Fibroblast of lung (primary cell): ENCODE measurements around the gene OR52R1.

ENCODE experiments used
- EZH2 ChIP-seq: IDR thresholded peaks from 2 replicates; pipeline ENCODE4 v1.5.1; 2012; ENCODE audit warnings: low read length, control low read depth, mild to moderate bottlenecking; ENCODE audit errors: missing control alignments
- TF ChIP-seq, protein P1 (sequence below), 2 donors: IDR thresholded peaks in 1 of 2; conservative IDR thresholded peaks in 1 of 2; 1 replicate in 1 of 2; 2 replicates in 1 of 2; pipeline ENCODE4 v1.5.1; 2011 to 2012; ENCODE audit warnings: low read length in 2 of 2, control low read depth in 1 of 2, inconsistent platforms in 1 of 2, low read depth in 1 of 2, mild to moderate bottlenecking in 1 of 2

DNA sequence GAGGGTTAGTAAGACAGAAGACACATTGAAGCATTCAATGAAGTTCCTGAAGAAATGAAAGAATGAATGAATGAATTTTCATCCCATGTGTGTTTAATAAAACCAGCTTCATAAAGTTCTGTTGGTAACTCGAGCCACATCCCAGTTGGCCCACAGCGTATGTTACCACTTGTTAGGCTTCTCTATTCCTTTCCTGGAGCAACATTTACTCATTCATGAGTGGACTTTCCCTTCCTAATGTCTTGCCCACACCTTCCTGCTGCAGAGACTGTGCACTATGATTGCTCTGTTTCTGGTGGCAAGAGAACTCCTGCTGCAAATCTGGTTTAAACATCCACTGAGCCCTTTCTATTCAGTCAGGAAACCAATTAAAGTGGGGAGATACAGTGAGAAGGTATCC lies 7.0 kb downstream of the OR52R1 start:
- TF ChIP-seq, protein P1, sequence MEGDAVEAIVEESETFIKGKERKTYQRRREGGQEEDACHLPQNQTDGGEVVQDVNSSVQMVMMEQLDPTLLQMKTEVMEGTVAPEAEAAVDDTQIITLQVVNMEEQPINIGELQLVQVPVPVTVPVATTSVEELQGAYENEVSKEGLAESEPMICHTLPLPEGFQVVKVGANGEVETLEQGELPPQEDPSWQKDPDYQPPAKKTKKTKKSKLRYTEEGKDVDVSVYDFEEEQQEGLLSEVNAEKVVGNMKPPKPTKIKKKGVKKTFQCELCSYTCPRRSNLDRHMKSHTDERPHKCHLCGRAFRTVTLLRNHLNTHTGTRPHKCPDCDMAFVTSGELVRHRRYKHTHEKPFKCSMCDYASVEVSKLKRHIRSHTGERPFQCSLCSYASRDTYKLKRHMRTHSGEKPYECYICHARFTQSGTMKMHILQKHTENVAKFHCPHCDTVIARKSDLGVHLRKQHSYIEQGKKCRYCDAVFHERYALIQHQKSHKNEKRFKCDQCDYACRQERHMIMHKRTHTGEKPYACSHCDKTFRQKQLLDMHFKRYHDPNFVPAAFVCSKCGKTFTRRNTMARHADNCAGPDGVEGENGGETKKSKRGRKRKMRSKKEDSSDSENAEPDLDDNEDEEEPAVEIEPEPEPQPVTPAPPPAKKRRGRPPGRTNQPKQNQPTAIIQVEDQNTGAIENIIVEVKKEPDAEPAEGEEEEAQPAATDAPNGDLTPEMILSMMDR (conservative IDR thresholded peaks at IDR 0.05 in 1 of 2, IDR thresholded peaks at IDR 0.05 in 1 of 2; ENCODE audit: low read depth in 1 of 2, low read length in 2 of 2) = no peak
- TF ChIP-seq EZH2 = no peak
